ENCODE results near the gene LSP1. TPM values are rescaled to one million over a fixed set of nuclear protein-coding genes. Genes with fewer than 3 reads are reported as not detected.

Gene LSP1
- polyA plus RNA-seq, 1 donor, result 20.5 TPM

GRCh38 chr11:1932681-1933080, 79.8 kb downstream of the LSP1 start:
- H3K4me3 ChIP-seq (ENCODE audit: low read length), result no peak overlapping the region
- H3K36me3 ChIP-seq (ENCODE audit: control insufficient read depth, insufficient read depth, low read length), result no peaks in the 10 kb centered on the region
- peaks cover 2% of the 10 kb centered on the region for H3K9me3 ChIP-seq (ENCODE audit: control insufficient read depth, low read depth, low read length)
- H3K27ac ChIP-seq (ENCODE audit: low read length), result no peak overlapping the region
- 100% methylated on average over 3 of the region's 4 CpGs for WGBS (ENCODE audit: insufficient coverage, low lambda C conversion rate)
- DNase-seq, result no peak
- H3K27me3 ChIP-seq (ENCODE audit: control insufficient read depth, insufficient read depth, low read length), result no peaks in the 10 kb centered on the region
- H3K4me1 ChIP-seq (ENCODE audit: control insufficient read depth, insufficient read depth, low read length), result no peaks in the 10 kb centered on the region

- no peak overlapping the region for H3K27ac ChIP-seq (ENCODE audit: low read length)
- H3K9me3 ChIP-seq (ENCODE audit: control insufficient read depth, low read depth, low read length), result peaks cover 3% of the 10 kb centered on the region
- H3K4me3 ChIP-seq (ENCODE audit: low read length), result no peak overlapping the region
- WGBS (ENCODE audit: insufficient coverage, low lambda C conversion rate), result no CpG with 5 or more reads among the region's 18 CpGs
- H3K36me3 ChIP-seq (ENCODE audit: control insufficient read depth, insufficient read depth, low read length), result no peaks in the 10 kb centered on the region
- H3K4me1 ChIP-seq (ENCODE audit: control insufficient read depth, insufficient read depth, low read length), result no peaks in the 10 kb centered on the region
- DNase-seq, result no peak
- H3K27me3 ChIP-seq (ENCODE audit: control insufficient read depth, insufficient read depth, low read length), result no peaks in the 10 kb centered on the region
Measured at GRCh38 chr11:1933416-1934334, 80.8 kb downstream of the LSP1 start.

- Histone ChIP-seq H3K9me3 (ENCODE audit: control insufficient read depth, low read depth, low read length) (peaks cover 3% of the 10 kb centered on the region), H3K27me3 (ENCODE audit: control insufficient read depth, insufficient read depth, low read length) (no peaks in the 10 kb centered on the region), H3K4me3 (ENCODE audit: low read length) (no peak overlapping the region), H3K27ac (ENCODE audit: low read length) (no peak overlapping the region), H3K36me3 (ENCODE audit: control insufficient read depth, insufficient read depth, low read length) (no peaks in the 10 kb centered on the region), H3K4me1 (ENCODE audit: control insufficient read depth, insufficient read depth, low read length) (no peaks in the 10 kb centered on the region)
- no peak for DNase-seq
- WGBS (ENCODE audit: insufficient coverage, low lambda C conversion rate), result no CpG with 5 or more reads among the region's 24 CpGs
Measured at GRCh38 chr11:1934335-1935155, 81.7 kb downstream of the LSP1 start.

- H3K36me3 ChIP-seq (ENCODE audit: control insufficient read depth, insufficient read depth, low read length), result no peaks in the 10 kb centered on the region
- no CpG with 5 or more reads among the region's 33 CpGs for WGBS (ENCODE audit: insufficient coverage, low lambda C conversion rate)
Measured at GRCh38 chr11:1935156-1936071, 82.5 kb downstream of the LSP1 start.

GRCh38 chr11:1936072-1936780, 83.3 kb downstream of the LSP1 start:
- DNase-seq, result no peak
- peaks cover 3% of the 10 kb centered on the region for H3K9me3 ChIP-seq (ENCODE audit: control insufficient read depth, low read depth, low read length)

More at GRCh38 chr11:1935156-1936071, 82.5 kb downstream of the LSP1 start:
- H3K4me3 ChIP-seq (ENCODE audit: low read length), result no peak overlapping the region
- H3K27ac ChIP-seq (ENCODE audit: low read length), result no peak overlapping the region
- H3K4me1 ChIP-seq (ENCODE audit: control insufficient read depth, insufficient read depth, low read length), result no peaks in the 10 kb centered on the region
- no peaks in the 10 kb centered on the region for H3K27me3 ChIP-seq (ENCODE audit: control insufficient read depth, insufficient read depth, low read length)
- DNase-seq, result no peak
- peaks cover 3% of the 10 kb centered on the region for H3K9me3 ChIP-seq (ENCODE audit: control insufficient read depth, low read depth, low read length)

GRCh38 chr11:1936781-1937615, 84.1 kb downstream of the LSP1 start:
- no peak for DNase-seq
- Histone ChIP-seq H3K27ac (ENCODE audit: low read length) (no peak overlapping the region), H3K36me3 (ENCODE audit: control insufficient read depth, insufficient read depth, low read length) (no peaks in the 10 kb centered on the region), H3K4me3 (ENCODE audit: low read length) (no peak overlapping the region), H3K9me3 (ENCODE audit: control insufficient read depth, low read depth, low read length) (peaks cover 3% of the 10 kb centered on the region), H3K27me3 (ENCODE audit: control insufficient read depth, insufficient read depth, low read length) (no peaks in the 10 kb centered on the region), H3K4me1 (ENCODE audit: control insufficient read depth, insufficient read depth, low read length) (no peaks in the 10 kb centered on the region)
- WGBS (ENCODE audit: insufficient coverage, low lambda C conversion rate), result no CpG with 5 or more reads among the region's 34 CpGs

More at GRCh38 chr11:1936072-1936780, 83.3 kb downstream of the LSP1 start:
- H3K27ac ChIP-seq (ENCODE audit: low read length), result no peak overlapping the region
- no CpG with 5 or more reads among the region's 34 CpGs for WGBS (ENCODE audit: insufficient coverage, low lambda C conversion rate)
- H3K36me3 ChIP-seq (ENCODE audit: control insufficient read depth, insufficient read depth, low read length), result no peaks in the 10 kb centered on the region
- no peaks in the 10 kb centered on the region for H3K4me1 ChIP-seq (ENCODE audit: control insufficient read depth, insufficient read depth, low read length)
- no peaks in the 10 kb centered on the region for H3K27me3 ChIP-seq (ENCODE audit: control insufficient read depth, insufficient read depth, low read length)
- H3K4me3 ChIP-seq (ENCODE audit: low read length), result no peak overlapping the region

GRCh38 chr11:1937616-1938342, 84.9 kb downstream of the LSP1 start:
- Histone ChIP-seq H3K27me3 (ENCODE audit: control insufficient read depth, insufficient read depth, low read length) (no peaks in the 10 kb centered on the region), H3K9me3 (ENCODE audit: control insufficient read depth, low read depth, low read length) (peaks cover 3% of the 10 kb centered on the region), H3K27ac (ENCODE audit: low read length) (no peak overlapping the region), H3K36me3 (ENCODE audit: control insufficient read depth, insufficient read depth, low read length) (no peaks in the 10 kb centered on the region), H3K4me1 (ENCODE audit: control insufficient read depth, insufficient read depth, low read length) (no peaks in the 10 kb centered on the region), H3K4me3 (ENCODE audit: low read length) (no peak overlapping the region)
- WGBS (ENCODE audit: insufficient coverage, low lambda C conversion rate), result no CpG with 5 or more reads among the region's 35 CpGs
- DNase-seq, result no peak

- DNase-seq, result no peak
- WGBS (ENCODE audit: insufficient coverage, low lambda C conversion rate), result 80% methylated on average over 1 of the region's 27 CpGs
- peaks cover 3% of the 10 kb centered on the region for H3K9me3 ChIP-seq (ENCODE audit: control insufficient read depth, low read depth, low read length)
- H3K27me3 ChIP-seq (ENCODE audit: control insufficient read depth, insufficient read depth, low read length), result no peaks in the 10 kb centered on the region
- no peaks in the 10 kb centered on the region for H3K4me1 ChIP-seq (ENCODE audit: control insufficient read depth, insufficient read depth, low read length)
- no peaks in the 10 kb centered on the region for H3K36me3 ChIP-seq (ENCODE audit: control insufficient read depth, insufficient read depth, low read length)
- H3K27ac ChIP-seq (ENCODE audit: low read length), result no peak overlapping the region
- no peak overlapping the region for H3K4me3 ChIP-seq (ENCODE audit: low read length)
Measured at GRCh38 chr11:1938343-1939005, 85.6 kb downstream of the LSP1 start.

All from large intestine (tissue), 3 donors.